Fibroblast of villous mesenchyme (primary cell): ENCODE data around the gene SPINT1. TPM values are rescaled to one million over a fixed set of nuclear protein-coding genes. Genes with fewer than 3 reads are reported as not detected.
A peak's percentile ranks its signal among the peaks of the same experiment; 100 is the strongest.

ENCODE experiments used
- DNase-seq: peaks from one replicate; pipeline ENCODE4 v3.0.0-alpha.2; 2010; ENCODE audit warnings: low read depth
- H3K4me3 ChIP-seq: 2 replicates; pipeline ENCODE4 v1.5.1; 2011; ENCODE audit warnings: low read depth, mild to moderate bottlenecking, low read length
- total RNA-seq: library from RNA; depleted of rRNA; stranded (reverse); fragments of >200 nt; gene quantifications from 2 replicates; pipeline ENCODE4 v1.2.3, GENCODE V29; 2012
- TF ChIP-seq, protein P1 (sequence below): IDR thresholded peaks from 2 replicates; pipeline ENCODE4 v1.5.1; 2012; ENCODE audit warnings: low read depth, mild to moderate bottlenecking, low read length; ENCODE audit not compliant: insufficient read depth

Gene SPINT1
- total RNA-seq, 1 donor, result 0.43 TPM

DNA sequence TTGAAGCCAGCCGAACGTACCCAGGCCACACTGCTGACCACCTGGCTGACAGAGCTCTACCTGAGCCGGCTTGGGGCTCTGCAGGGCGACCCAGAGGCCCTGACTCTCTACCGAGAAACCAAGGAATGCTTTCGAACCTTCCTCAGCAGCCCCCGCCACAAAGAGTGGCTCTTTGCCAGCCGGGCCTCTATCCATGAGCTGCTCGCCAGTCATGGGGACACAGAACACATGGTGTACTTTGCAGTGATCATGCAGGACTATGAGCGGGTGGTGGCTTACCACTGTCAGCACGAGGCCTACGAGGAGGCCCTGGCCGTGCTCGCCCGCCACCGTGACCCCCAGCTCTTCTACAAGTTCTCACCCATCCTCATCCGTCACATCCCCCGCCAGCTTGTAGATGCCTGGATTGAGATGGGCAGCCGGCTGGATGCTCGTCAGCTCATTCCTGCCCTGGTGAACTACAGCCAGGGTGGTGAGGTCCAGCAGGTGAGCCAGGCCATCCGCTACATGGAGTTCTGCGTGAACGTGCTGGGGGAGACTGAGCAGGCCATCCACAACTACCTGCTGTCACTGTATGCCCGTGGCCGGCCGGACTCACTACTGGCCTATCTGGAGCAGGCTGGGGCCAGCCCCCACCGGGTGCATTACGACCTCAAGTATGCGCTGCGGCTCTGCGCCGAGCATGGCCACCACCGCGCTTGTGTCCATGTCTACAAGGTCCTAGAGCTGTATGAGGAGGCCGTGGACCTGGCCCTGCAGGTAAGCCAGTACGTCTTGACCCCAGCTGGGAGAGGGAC lies 56.6 kb downstream of the SPINT1 start:
- DNase-seq, result no peak
- TF ChIP-seq, protein P1, sequence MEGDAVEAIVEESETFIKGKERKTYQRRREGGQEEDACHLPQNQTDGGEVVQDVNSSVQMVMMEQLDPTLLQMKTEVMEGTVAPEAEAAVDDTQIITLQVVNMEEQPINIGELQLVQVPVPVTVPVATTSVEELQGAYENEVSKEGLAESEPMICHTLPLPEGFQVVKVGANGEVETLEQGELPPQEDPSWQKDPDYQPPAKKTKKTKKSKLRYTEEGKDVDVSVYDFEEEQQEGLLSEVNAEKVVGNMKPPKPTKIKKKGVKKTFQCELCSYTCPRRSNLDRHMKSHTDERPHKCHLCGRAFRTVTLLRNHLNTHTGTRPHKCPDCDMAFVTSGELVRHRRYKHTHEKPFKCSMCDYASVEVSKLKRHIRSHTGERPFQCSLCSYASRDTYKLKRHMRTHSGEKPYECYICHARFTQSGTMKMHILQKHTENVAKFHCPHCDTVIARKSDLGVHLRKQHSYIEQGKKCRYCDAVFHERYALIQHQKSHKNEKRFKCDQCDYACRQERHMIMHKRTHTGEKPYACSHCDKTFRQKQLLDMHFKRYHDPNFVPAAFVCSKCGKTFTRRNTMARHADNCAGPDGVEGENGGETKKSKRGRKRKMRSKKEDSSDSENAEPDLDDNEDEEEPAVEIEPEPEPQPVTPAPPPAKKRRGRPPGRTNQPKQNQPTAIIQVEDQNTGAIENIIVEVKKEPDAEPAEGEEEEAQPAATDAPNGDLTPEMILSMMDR, result no peak
- H3K4me3 ChIP-seq, result no peak overlapping the region

DNA sequence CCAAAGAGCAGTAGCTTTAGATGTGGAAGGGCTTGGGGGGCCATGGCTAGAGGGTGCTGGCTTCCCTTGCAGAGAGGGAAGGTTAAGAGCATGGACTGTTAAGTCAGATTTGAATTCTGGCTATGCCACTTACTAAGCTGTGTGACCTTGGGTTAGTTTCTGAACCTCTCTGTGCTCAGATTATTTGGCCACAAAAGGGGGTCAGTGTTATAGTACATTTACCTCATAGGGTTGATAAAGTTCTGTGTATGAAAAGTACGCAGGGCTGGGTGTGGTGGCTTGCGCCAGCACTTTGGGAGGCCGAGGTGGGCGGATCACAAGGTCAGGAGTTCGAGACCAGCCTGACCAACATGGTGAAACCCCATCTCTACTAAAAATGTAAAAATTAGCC lies 57.2 kb downstream of the SPINT1 start:
- TF ChIP-seq, protein P1, result no peak
- H3K4me3 ChIP-seq, result no peak overlapping the region
- no peak for DNase-seq

DNA sequence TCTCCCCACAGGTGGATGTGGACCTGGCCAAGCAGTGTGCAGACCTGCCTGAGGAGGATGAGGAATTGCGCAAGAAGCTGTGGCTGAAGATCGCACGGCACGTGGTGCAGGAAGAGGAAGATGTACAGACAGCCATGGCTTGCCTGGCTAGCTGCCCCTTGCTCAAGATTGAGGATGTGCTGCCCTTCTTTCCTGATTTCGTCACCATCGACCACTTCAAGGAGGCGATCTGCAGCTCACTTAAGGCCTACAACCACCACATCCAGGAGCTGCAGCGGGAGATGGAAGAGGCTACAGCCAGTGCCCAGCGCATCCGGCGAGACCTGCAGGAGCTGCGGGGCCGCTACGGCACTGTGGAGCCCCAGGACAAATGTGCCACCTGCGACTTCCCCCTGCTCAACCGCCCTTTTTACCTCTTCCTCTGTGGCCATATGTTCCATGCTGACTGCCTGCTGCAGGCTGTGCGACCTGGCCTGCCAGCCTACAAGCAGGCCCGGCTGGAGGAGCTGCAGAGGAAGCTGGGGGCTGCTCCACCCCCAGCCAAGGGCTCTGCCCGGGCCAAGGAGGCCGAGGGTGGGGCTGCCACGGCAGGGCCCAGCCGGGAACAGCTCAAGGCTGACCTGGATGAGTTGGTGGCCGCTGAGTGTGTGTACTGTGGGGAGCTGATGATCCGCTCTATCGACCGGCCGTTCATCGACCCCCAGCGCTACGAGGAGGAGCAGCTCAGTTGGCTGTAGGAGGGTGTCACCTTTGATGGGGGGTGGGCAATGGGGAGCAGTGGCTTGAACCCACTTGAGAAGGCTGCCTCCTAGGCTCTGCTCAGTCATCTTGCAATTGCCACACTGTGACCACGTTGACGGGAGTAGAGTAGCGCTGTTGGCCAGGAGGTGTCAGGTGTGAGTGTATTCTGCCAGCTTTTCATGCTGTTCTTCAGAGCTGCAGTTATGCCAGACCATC lies 59.0 kb downstream of the SPINT1 start:
- TF ChIP-seq, protein P1, result no peak
- no peak overlapping the region for H3K4me3 ChIP-seq
- DNase-seq, result peak; percentile 50

DNA sequence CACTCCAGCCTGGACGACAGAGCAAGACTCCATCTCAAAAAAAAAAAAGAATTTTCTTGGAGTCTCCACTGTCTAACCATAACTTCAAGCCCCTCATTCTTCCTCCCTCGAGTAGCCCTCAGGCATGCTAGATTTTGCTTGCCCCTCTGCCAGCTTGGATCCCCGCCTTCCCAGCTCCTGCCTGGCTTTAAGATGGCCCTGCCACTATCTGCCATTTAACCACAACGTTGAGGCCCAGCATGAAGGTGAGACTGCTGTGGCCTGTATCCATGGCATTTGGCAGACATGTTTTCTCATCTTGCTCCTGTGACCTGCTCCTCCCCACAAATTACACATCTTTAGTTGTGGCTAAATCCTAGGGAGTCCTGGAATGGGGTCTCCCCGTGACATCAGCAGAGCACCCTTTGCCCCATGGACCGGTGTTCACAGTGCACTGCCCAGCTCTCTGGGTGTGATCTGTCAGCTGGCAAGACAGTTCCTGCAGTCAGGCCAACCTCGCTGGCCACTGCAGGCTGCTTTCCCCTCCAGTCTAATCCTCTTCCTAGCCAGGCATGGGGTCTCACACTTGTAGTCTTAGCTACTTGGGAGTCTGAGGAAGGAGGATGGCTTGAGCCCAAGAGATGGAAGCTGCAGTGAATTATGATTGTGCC lies 60.8 kb downstream of the SPINT1 start:
- DNase-seq, result no peak
- no peak overlapping the region for H3K4me3 ChIP-seq
- TF ChIP-seq, protein P1, result no peak

DNA sequence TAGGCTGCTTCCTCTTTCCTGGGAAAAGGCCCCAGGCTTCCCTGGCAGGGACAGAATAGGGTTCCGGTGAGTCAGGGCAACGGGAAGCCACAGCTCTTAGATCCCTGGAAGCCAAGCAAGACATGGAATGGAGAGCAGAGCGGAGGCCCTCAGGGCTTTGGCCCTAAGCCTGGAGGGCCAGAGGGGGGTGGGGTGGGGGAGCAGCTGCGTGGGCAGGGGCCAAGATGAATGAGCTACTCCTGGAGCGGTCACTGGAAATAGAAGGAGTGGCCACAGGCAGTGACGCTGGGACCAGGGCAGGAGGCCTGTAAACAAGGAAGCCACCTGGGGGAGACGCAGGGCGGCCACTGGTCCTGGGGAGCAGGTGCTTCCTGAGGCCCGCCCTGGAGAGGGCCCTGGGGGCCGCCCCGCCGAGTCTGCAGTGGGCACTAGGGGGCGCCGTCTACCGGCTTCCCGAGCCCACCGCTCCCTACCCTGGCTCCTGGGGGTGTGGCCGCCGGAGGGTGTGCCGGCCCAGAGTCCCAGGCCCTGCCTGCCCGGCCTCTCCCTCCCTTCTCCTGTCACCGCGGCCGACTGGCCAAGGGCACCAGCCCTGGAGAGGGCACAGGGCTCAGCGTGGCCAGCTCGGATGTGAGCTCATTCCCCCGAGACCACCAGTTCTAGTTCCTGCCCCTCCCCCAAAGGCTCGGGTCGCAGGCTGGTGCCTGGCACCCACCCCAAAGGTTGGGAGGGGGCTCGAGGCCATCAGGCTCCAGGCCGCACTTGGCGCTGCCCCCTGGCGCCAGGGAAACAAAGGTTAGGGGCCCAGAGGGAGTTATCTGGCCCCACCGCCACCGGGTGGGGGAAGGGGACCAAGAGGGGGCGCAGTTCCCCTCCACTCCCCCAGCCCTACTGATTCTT lies 62.5 kb downstream of the SPINT1 start:
- DNase-seq, result peak; percentile 84
- TF ChIP-seq, protein P1, result peak; percentile 72
- H3K4me3 ChIP-seq, result peak overlapping the region; percentile 51
